Hindlimb muscle (tissue), 1 donor: ENCODE results near the gene MYO3B. TPM values are rescaled to one million over a fixed set of nuclear protein-coding genes. Genes with fewer than 3 reads are reported as not detected.
"Not testable (repeated sequence)": the region's sequence is repeated elsewhere in the genome, so short reads cannot be mapped to it uniquely, and the experiment has no call there.

ENCODE experiments used
- DNase-seq: peaks from one replicate; pipeline ENCODE4 v3.0.0-alpha.2; 2013
- polyA plus RNA-seq: library from polyadenylated mRNA; unstranded; fragments of 120-200 nt; gene quantifications from one replicate; pipeline ENCODE4 v1.2.1, GENCODE V29; 2013; ENCODE audit not compliant: insufficient read length

The MYO3B gene
- polyA plus RNA-seq, 1 donor, result 0.06 TPM

DNA sequence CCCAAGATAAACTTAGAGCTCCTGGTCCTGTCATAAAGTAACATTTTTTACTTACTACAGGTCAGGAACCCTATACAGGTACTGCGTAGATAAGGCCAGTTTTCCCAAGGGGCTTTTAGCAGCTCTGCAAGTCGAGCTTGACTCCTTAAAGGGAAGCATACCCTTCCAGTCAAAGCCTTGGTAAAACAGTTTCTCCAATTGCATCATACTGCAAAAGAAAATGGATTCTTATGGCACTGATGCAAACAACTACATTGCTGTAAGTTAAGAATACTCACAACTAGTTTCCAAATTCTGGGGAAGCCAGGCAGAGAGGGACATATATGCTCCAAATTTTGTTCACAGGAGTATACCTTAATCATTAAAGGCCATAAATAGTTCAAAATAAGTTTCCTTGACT lies 31.0 kb downstream of the MYO3B start:
- no peak for DNase-seq

DNA sequence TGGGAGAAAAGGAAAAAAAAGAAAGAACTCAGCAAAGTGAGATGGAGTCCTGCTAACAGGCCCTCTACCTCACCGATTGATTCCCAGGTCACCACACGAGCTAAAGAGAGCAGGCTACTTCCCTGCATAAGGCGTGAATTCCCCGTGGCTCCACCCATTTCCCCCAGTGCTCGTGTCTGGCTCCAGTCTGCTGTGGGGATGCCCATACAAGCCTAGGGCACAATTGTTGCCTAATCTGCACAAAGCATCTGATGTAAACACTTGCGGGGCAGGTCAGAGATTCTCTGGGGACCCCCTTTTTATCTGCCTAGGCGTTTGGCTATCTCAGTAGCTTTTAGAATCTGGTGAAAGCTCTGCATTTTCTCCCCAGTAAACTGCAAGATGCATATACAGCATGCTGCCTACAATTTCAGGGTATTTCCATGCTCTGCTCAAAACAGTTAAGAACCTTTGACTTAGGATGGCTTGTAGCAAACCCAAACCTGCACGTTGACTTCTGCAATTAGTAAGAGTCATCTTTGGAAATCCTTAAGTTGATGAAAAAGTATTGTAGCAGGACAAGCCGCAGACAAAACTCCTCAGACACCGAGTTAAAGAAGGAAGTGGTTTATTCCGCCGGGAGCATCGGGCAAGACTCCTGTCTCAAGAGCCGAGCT lies 34.8 kb downstream of the MYO3B start:
- no peak for DNase-seq

DNA sequence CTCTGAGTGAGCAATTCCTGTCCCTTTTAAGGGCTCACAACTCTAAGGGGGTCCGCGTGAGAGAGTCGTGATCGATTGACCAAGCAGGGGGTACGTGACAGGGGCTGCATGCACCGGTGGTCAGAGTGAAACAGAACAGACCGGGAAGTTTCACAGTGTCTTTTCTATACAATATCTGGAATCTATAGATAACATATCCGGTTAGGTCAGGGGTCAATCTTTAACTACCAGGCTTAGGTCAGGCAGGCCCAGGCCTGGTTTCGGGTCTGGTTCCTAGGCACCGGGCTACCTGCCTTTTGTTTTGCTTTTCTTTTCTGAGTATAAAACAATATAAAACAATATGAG lies 35.3 kb downstream of the MYO3B start:
- not testable (repeated sequence) for DNase-seq

DNA sequence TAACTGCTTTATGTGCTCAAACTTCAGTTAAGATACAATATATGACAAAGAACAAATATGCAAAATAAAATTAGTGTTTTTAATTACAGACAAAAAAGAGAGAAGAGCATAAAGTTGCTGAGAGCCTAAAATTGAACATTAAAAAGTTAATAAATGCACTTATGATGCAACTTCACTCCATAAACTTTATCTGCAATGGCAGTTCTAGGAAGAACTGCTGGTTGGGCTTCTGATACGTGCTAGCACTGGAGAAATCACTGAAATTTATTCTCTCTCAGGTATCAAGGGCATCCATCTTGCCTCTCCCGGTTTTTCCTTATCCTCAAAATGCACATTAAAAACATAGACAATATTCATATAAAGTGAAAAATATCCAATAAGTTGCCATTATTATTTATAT lies 35.7 kb downstream of the MYO3B start:
- no peak for DNase-seq

DNA sequence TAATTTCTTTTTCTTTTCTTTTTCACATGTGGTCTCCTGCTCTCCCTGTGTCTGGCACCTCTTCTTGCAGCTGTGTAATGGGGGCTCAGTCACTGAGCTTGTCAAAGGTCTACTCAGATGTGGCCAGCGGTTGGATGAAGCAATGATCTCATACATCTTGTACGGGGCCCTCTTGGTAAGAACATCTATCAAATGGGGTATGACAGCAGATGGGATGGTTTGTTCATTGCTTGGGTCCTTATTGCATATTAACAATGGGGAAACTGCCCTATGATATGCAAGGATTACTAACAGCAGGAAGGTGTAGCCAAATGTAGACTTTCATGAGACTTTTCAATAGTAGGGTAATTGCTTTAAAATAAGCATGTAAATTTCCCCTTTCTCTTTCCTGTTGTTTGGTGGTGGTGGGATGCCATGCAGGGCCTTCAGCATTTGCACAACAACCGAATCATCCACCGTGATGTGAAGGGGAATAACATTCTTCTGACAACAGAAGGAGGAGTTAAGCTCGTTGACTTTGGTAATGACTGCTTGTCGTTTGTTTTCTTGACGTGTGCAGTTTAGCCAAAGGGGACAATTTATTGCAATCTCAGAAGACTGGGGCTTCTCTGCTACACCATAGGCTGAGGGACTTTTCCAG lies 36.5 kb downstream of the MYO3B start:
- no peak for DNase-seq

DNA sequence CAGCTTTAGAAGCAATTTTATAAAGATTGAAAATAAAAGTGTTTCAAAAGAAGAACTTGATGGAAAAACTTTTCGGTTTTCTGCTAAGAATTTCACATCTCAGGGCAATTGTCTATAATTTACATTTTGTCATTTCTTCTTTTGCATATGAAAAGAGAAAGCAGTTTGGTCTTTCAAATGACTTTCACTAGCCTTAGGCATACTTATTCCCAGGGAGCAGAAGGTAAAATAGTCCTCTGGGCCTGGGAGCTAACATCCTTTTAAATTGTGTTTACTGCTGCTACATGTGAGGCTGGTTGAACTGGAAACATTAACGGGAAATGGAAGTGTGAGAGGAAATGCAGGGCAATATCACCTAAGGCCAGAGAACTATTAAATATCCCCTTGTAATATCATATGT lies 37.1 kb downstream of the MYO3B start:
- DNase-seq, result no peak

DNA sequence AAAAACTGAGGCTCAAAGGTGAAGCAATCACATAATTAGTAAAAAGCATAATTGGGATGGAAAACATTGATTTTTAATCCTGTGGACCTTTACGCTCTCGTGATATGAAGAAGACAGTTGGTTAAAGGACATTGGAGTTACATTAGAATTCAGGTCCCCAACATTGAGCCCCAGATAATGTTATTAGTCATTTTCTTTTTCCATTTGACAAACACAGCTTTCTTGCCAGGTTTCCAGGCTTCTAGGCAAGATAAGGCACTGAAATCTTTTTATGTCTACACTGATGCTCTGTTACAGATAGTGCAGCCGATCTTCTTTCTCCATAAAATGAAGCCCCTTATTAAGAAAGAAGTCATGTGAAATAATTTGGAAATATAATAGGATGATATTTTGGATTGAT lies 38.5 kb downstream of the MYO3B start:
- DNase-seq, result no peak

DNA sequence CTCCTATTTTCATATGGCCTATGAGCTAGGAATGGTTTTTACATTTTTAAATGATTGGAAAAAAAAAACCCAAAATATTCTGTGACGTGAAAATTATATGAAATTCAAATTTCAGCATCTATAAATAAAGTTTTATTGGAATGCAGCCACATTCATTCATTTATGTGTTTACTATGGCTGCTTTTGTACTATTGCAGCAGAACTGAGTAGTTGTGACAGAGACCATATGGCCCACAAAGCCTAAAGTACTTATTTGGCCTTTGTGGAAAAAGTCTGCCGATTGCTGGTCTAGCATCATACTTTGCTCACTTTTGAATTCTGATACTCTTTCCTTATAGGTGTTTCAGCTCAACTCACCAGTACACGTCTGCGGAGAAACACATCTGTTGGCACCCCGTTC lies 39.0 kb downstream of the MYO3B start:
- DNase-seq, result no peak

DNA sequence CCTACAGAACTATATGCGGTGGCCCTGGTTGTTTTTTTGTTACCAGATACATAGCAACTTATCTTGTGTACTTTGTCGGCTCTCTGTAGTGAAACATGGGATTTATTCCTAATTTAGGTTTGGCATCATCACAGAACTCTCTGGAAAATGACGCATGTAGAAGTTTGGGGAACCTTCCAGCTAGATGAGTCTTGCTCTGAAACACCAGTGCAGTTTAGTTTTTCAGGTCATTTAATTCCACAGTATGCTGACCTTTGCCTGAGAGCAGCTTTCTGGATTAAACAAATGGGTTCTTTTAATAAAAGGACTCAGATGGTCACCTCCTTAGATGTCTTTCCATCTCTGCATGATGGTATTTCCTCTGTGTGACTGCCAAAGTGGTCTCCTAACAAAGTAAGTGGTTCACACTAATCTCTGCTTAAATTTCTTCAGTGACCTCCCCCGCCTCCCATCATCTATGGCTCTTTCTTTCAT lies 39.9 kb downstream of the MYO3B start:
- no peak for DNase-seq

DNA sequence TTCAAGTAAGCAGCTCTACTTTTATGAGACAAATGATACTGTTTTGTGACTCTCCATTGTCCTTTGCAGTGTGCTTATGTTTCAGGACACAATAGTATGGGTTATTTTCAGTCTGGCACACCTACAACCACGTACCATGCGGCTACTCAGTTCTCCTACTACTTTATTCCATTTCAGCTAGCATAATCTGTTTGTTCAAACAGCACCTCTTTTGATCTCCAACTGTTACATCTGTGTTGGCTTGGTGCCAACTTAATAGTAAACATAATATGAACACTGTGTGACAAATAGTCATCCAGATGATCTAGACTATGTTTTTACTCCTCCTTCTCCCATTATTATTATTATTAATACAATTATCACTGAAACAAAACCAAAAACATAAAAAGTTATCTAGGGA lies 40.5 kb downstream of the MYO3B start:
- no peak for DNase-seq

DNA sequence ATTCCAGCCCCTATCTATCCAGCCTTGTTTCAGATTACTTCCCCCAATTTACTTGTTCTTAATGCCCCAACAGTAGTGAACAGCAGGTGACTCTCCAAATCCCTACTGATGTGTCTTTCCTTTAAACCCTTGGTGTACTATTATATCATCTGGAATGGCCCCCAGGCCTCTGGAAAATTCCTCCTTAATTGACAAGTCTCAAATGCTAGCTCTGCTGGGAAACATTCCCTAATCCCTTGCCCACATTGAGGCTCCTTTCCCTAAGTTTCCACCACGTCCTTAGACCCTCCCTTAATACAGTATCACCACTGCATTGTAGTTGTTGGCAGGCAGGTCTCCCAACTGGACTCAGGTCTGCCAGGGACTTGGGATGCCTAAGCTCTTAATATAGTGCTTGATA lies 41.0 kb downstream of the MYO3B start:
- DNase-seq, result no peak

DNA sequence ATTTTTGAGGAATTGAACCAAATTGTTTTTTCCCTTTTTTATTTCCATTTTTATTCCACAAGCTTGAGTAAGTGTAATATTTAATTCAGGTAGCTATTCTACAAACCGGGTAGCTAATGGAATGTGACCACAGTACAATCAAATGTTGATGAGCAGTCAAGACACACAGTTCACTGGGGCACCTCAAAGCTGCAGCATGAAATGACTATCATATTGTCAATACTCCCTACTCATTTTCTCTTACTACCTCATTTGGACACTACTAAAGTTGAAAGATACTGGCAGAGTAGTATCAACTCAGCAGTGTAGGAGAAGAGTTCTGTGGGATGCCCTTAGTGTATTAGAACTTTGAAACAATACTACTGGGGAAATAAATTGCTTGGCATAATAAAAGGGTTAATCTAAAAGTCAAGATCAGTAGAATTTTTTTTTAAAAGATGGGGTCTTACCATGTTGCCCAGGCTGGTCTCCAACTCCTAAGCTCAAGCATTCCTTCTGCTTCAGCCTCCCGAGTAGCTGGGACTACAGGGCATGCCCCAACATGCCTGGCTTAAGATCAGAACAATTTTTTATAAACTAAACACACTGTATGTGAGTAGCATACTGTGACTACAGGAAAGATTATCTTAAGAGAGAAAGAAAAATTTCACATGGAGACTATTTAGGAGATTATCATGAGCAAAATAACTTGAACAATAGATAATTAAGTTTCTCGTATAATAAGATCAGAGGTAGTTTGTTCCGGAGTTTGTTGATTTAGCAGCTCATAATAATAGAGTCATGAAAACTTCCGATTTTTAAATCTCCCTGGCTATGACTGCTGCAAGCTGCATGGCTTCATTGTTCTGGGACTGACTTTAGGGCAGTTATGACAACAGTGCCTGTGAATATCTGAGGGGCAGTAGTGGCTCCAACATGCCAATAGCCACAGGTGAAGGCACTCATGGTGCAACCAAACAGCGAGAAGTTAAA lies 43.7 kb downstream of the MYO3B start:
- DNase-seq, result no peak

DNA sequence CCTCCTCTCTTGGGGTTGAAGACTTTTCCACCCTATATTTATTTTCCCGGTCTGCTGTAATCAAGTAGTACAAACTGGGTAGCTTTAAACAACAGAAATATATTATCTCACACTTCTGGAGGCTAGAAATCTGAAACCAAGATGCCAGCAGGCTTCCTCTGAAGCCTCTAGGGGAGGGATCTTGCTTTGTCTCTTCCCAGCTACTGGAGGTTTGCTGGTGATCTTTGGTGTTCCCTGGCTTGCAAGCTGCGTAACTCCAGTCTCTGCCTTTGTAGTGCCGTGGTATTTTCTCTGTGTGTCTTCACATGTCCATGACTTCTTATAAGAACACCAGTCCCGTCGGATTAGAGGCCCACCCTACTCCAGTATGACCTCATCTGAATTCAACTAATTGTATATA lies 44.4 kb downstream of the MYO3B start:
- DNase-seq, result no peak

DNA sequence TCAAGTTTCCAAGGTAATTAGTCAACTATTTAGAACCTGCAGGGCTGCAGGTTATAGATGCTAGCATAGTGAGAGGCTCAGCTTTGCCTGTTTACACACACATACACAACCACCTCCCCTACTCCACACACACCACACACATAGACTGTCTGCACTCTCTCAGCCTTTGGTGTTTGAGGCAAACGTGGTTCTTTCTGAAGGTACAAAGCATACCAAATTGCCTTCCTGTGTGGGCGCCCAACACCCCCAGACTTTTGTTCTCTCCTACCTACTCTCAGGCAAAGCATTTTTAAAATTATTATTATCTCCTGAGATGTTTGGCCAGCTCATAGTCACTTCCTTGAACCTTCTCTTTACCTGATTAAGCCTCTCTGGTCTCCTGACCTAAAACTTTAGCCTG lies 44.9 kb downstream of the MYO3B start:
- no peak for DNase-seq

DNA sequence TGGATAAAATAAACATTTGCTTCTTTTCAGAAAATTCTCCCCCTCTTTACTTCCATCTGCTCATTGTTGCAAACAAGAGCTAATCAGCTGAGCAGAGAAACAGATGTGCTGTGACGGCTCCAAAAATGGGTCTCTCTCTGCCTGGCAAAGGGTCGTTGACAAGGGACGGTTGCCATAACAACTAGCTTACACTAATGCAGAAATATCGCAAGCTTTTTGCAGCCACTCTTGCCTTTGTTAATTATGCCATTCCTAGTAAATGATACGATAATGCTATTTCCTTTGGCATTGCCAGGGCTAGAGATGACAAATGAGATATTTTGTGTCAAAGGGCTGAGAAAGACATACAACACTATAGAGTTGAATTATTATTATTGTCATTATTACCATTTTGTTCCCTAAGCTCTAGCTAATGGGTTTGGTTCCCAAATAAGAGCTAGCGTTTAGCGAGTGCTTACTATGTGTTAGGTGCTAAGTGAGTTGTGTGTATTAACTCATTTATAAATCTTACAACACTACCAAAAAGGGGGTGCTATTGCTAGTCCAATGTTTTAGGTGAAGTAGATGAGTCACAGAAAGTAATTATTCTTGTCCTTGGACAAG lies 46.8 kb downstream of the MYO3B start:
- no peak for DNase-seq

DNA sequence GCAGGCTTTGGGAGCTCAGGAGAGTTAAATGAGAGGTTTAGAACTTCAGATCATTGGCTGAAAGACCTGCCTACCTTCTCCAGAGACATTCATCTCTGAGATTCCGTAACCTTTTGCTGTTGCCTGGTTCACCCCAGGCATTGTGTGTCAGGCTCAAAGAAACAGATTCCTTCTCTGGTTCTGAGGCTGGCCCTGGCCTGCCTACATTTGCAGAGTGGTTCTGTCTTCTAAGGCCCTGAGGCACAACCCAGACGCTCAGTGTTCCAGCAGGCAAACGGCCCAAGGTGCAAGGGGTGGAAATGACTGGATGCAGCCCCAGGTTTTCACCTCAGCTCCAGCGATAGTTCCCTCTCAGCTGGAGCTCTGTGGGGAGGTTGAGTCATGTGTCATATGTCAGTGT lies 48.3 kb downstream of the MYO3B start:
- DNase-seq, result no peak

DNA sequence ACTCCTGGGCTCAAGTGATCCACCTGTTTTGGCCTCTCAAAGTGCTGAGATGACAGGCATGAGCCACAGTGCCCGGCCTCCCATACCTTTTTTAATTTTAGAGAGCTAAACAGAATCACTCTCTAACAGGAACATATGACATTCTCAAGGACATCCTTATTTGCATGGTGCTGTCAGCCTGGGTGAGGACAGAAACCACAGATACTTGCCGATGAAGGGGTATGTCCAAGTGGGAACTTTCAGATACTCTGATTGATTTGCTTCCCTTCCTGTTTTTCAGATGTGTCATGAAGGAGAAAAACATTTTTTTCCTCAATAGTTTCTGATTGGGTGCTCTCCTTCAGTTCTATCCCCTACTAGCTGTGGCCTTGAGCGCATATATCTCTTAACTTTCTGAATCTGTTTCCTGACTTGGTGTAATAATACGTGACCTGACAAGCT lies 49.6 kb downstream of the MYO3B start:
- DNase-seq, result no peak

DNA sequence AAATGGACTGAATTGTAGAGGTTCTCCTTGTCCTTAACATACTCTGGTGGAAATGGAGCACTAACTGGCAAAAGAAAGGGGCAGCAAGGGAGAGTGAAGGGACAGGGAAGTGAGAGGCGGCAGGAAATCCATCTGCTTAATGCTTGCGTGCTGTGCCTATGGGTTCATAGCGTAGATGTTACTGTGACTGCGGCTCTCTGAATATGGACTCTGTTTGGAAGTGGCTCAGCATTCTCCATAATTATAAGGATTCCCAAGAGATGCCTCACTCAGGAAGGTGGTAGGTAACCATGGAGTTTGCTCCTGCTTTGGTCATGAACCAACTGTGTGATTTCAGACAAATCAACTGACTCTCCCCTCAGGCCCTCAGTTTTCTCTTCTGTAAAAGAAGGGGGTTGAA lies 50.0 kb downstream of the MYO3B start:
- no peak for DNase-seq

DNA sequence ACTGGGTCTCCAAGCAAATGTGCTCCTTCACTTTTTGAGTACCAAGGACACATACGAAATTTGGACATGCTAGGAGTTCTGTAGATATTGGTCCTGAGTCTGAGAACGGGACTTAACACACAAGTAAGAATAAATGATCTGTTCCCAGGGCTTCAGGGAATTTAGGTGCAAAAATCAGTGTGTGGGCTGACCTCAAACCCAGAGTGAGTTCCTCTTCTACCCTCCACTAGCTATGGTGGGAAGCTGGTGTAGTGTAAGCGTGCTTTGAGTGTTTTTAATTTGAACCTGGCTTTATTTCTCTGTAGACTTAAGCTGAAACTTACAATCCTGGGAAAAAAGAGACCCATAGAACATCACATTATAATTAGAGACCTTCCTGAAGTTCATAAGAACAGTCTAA lies 50.5 kb downstream of the MYO3B start:
- no peak for DNase-seq

DNA sequence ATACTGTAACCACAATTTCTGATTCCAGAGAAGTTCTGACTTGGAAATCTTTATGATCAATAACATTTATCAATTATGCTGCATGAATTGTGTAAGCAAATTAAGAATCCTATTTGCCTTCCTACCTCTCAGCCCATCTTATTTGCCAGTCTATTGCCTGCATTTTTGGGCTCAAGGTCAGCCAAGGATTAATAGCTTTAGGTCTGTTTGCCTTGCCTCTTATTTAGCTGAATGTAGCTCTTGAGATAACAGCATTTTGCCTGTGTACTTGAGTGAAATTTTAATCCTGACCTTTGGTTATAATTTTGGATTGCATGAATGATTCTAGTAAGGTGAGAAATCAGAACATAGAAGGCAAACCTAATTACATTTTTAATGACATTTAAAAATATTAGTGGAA lies 51.2 kb downstream of the MYO3B start:
- DNase-seq, result no peak

DNA sequence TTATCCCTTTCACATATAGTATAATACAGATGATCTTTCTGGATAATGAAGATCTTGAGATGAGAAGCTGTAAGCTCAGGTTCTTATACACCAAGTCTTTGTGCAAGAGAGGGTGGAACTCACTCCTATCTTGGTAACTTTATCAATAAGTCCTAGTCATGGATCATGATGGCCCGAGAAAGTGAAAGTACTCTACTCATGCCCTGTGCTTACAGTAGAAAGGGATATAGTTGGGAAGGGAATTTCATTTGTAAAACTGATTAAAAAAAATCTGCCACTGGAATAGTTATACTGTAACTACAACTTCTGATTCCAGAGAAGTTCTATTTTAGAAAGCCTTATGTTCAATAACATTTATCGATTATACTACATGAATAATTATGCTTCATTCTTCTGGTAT lies 51.8 kb downstream of the MYO3B start:
- DNase-seq, result no peak

DNA sequence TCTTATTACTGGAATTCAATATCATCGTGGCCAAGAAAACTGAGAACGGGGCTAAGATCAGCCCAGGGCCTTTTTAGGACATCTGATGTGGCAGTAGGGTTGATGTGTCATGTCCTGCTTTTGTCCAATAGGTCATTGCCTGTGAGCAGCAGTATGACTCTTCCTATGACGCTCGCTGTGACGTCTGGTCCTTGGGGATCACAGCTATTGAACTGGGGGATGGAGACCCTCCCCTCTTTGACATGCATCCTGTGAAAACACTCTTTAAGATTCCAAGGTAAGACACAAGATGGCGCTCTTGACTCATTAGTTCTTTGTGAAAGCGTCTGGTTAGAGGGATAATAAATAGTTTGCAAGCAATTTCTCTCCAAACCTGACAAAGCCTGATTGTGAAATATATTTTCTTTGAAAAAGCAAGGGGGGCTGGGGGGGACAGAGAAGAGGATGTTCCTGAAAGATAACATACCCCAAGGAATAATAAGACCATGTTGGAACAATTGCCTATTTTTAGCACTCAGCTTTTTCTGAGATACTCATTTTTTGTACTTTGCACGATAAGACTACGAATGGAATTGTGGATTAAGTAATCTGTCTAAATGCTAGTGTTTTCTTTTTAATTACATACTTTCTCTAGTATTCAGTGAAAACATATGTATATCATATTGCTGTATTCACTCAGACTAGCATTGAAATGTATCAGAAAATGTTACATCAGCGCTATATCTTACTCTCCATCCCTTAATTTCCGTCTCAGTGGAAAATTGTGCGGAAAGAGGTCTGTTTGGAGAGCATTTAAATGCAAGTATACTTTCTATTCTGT lies 58.1 kb downstream of the MYO3B start:
- peak; percentile 26 for DNase-seq
